Upper lobe of right lung (tissue), 1 donor: ENCODE data around the gene CDK5R1. TPM values are rescaled to one million over a fixed set of nuclear protein-coding genes. Genes with fewer than 3 reads are reported as not detected.

Experiments
- ATAC-seq: fragments of 200-7000 bp; cut with Tn5 transposase; one replicate; pipeline ENCODE4 v1.9.1; 2020; ENCODE audit warnings: mild to moderate bottlenecking, moderate library complexity
- DNase-seq: peaks from one replicate; pipeline ENCODE4 v3.0.0-alpha.2; 2020
- H3K27ac ChIP-seq: fragments of 200-600 bp; one replicate; pipeline ENCODE4 v1.8.0; 2022
- H3K27me3 ChIP-seq: fragments of 200-600 bp; one replicate; pipeline ENCODE4 v1.8.0; 2022; ENCODE audit warnings: mild to moderate bottlenecking
- H3K36me3 ChIP-seq: fragments of 200-600 bp; one replicate; pipeline ENCODE4 v1.8.0; 2022
- H3K4me1 ChIP-seq: fragments of 200-600 bp; one replicate; pipeline ENCODE4 v1.8.0; 2022
- H3K4me3 ChIP-seq: fragments of 200-600 bp; one replicate; pipeline ENCODE4 v1.8.0; 2022; ENCODE audit warnings: mild to moderate bottlenecking
- H3K9me3 ChIP-seq: fragments of 200-600 bp; one replicate; pipeline ENCODE4 v1.8.0; 2022
- CTCF ChIP-seq: fragments of 200-600 bp; IDR thresholded peaks from one replicate; pipeline ENCODE4 v1.8.0; 2022; ENCODE audit warnings: antibody characterized with exemption
- intact Hi-C: fragments of 100-400 bp; cut with DNase I; formaldehyde crosslinking; loops from one replicate; pipeline ENCODE4 v1.11.0; 2022
- total RNA-seq: library from RNA; stranded (reverse); fragmentation: NEBNext Ultra II Directional; extraction: Animal tissue kit (Norgen Biotek cat#: 25700); gene quantifications from one replicate; pipeline ENCODE4 v1.2.1, GENCODE V29; 2021
- donor health status: DM: no; HTN: yes; CAD: no; lungs with severe emphysema.

The CDK5R1 gene
- total RNA-seq, 1 donor from 2014 or later = 1.6 TPM

- intact Hi-C loops = no loop called here
- Histone ChIP-seq H3K9me3 (no peaks in the 10 kb centered on the region), H3K4me3 (peak overlapping the region; percentile 46), H3K27me3 (no peaks in the 10 kb centered on the region), H3K36me3 (peaks cover 25% of the 10 kb centered on the region), H3K4me1 (peaks cover 17% of the 10 kb centered on the region), H3K27ac (peak overlapping the region; percentile 68)
- DNase-seq (peak; percentile 35), ATAC-seq (no peak)
- TF ChIP-seq CTCF = no peak
Observed at GRCh38 chr17:32485261-32486110, 1.3 kb upstream of the CDK5R1 start.

GRCh38 chr17:32486111-32486700, 587 bp upstream of the CDK5R1 start:
- Histone ChIP-seq H3K4me3 (peak overlapping the region; percentile 46), H3K27me3 (no peaks in the 10 kb centered on the region), H3K9me3 (no peaks in the 10 kb centered on the region), H3K4me1 (peaks cover 17% of the 10 kb centered on the region), H3K27ac (peak overlapping the region; percentile 68), H3K36me3 (peaks cover 18% of the 10 kb centered on the region)
- intact Hi-C loops = no loop called here
- ATAC-seq (peak; percentile 87), DNase-seq (peak; percentile 85)
- TF ChIP-seq CTCF = no peak

- H3K27me3 ChIP-seq = no peaks in the 10 kb centered on the region
- DNase-seq (peak; percentile 63), ATAC-seq (no peak)
- TF ChIP-seq CTCF = no peak
- no peak overlapping the region for H3K27ac ChIP-seq
- intact Hi-C loops = no loop called here
- no peaks in the 10 kb centered on the region for H3K9me3 ChIP-seq
- H3K4me1 ChIP-seq = peaks cover 17% of the 10 kb centered on the region
- H3K4me3 ChIP-seq = peak overlapping the region; percentile 53
- peaks cover 4% of the 10 kb centered on the region for H3K36me3 ChIP-seq
Observed at GRCh38 chr17:32487473-32488176, 832 bp downstream of the CDK5R1 start.

- no peak for TF ChIP-seq CTCF
- intact Hi-C loops = no loop called here
- Histone ChIP-seq H3K27ac (no peak overlapping the region), H3K9me3 (no peaks in the 10 kb centered on the region), H3K4me3 (no peak overlapping the region), H3K27me3 (no peaks in the 10 kb centered on the region), H3K4me1 (peaks cover 16% of the 10 kb centered on the region), H3K36me3 (no peaks in the 10 kb centered on the region)
- DNase-seq (peak; percentile 20), ATAC-seq (no peak)
Observed at GRCh38 chr17:32488177-32488542, 1.4 kb downstream of the CDK5R1 start.

- Histone ChIP-seq H3K36me3 (no peaks in the 10 kb centered on the region), H3K4me3 (no peak overlapping the region), H3K27ac (no peak overlapping the region), H3K4me1 (peaks cover 13% of the 10 kb centered on the region), H3K9me3 (no peaks in the 10 kb centered on the region), H3K27me3 (no peaks in the 10 kb centered on the region)
- ATAC-seq = no peak
- DNase-seq = peak; percentile 58
- intact Hi-C loops = no loop called here
- TF ChIP-seq CTCF = no peak
Observed at GRCh38 chr17:32488604-32489180, 1.9 kb downstream of the CDK5R1 start.
